NB4 (cell line): ENCODE measurements around the gene PDCD2.

Experiments used
- CTCF ChIP-seq: IDR thresholded peaks from one replicate; pipeline ENCODE4 v1.5.1; 2012; ENCODE audit warnings: low read depth, low read length
- MAX ChIP-seq: IDR thresholded peaks from 2 replicates; pipeline ENCODE4 v1.6.1; 2011; ENCODE audit warnings: low read depth, low read length
- MYC ChIP-seq: IDR thresholded peaks from 2 replicates; pipeline ENCODE4 v1.6.1; 2011; ENCODE audit warnings: low read depth, low read length
- POLR2A ChIP-seq: IDR thresholded peaks from 2 replicates; pipeline ENCODE4 v1.6.1; 2011; ENCODE audit warnings: mild to moderate bottlenecking; ENCODE audit not compliant: insufficient read length; ENCODE audit errors: extremely low read depth

- TF ChIP-seq CTCF (peak; percentile 32), POLR2A (no peak), MAX (no peak), MYC (no peak)
These were observed 9.2 kb downstream of the PDCD2 start for GRCh38 chr6:170575250-170575649.
